ENCODE data around the gene CSRP1.

- no peak for TF ChIP-seq CTCF (conservative IDR thresholded peaks at IDR 0.05; ENCODE audit: low read length)
- TF ChIP-seq EZH2phosphoT487 (IDR thresholded peaks at IDR 0.05; ENCODE audit: borderline replicate concordance, low read depth, low read length): no peak
Observed at GRCh38 chr1:201471772-201472171, 35.2 kb downstream of the CSRP1 start.
